ENCODE results near the gene ISM1.

The ISM1 gene

DNA sequence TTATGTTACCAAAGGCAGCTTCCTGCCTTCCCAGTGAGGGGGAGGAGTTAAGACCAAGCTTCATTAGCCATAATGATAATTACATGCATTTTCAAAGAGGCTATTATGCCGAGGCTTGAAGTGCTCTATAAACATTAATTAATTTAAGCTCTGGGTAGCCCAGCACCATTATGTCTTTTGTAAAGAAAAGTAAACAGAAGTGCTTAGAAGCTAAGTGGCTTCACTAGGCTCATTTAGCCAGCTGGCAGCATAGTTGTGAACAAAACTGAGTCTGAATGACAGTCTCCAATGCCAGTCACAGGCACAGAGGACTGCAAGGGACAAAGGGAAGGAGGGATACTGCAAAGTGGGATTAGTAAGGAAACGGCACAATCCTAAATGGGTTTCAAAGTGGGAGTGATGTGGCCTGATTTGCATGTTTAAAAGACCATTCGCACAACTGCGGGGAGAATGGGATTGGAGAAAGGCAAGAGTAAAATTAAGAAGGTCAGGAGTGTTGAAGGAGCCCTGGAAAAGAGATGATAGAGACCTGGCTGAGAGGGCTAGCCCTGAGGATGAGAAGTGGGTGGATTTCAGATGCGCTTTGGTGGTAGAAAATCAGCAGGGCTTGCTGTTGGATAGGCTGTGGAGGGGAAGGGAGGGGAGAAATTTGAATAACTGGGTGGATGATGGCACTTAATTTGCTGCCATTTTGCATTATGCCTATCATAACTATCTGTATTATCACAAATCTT lies 20.1 kb upstream of the ISM1 start:
- Histone ChIP-seq H3K27ac (ENCODE audit: low read length, poor library complexity, severe bottlenecking) (no peak overlapping the region), H3K9me3 (ENCODE audit: control insufficient read depth, low read length) (no peaks in the 10 kb centered on the region), H3K27me3 (ENCODE audit: control insufficient read depth in 1 of 2, insufficient read depth in 1 of 2, low read length in 2 of 2) (no peaks in the 10 kb centered on the region), H4K8ac (ENCODE audit: low read length) (no peak overlapping the region), H3K4ac (ENCODE audit: low read depth in 1 of 2, low read length in 2 of 2) (no peak overlapping the region), H2AK5ac (ENCODE audit: low read length, severe bottlenecking) (no peak overlapping the region), H3K4me1 (ENCODE audit: control insufficient read depth, insufficient read depth, low read depth, low read length) (peaks cover 1% of the 10 kb centered on the region), H3K4me3 (ENCODE audit: insufficient read depth in 1 of 2, low read depth in 1 of 2, low read length in 2 of 2) (no peak overlapping the region), H3K18ac (ENCODE audit: low read depth in 1 of 2, low read length in 2 of 2) (no peak overlapping the region), H2AFZ (ENCODE audit: low read depth, low read length) (no peak overlapping the region), H3K36me3 (ENCODE audit: control insufficient read depth in 1 of 2, insufficient read depth in 2 of 2, low read depth in 1 of 2, low read length in 2 of 2) (no peaks in the 10 kb centered on the region), H3K23ac (ENCODE audit: low read length in 2 of 2) (no peak overlapping the region), H4K91ac (ENCODE audit: low read length) (no peak overlapping the region), H3K79me1 (replicated peaks; ENCODE audit: low read length, poor library complexity, severe bottlenecking) (no peaks in the 10 kb centered on the region), H3K14ac (ENCODE audit: low read length in 2 of 2) (no peak overlapping the region), H3K4me2 (ENCODE audit: low read length, poor library complexity, severe bottlenecking) (no peak overlapping the region), H3K9ac (ENCODE audit: low read length) (no peak overlapping the region), H2BK120ac (ENCODE audit: low read depth, low read length) (no peak overlapping the region), H2BK15ac (ENCODE audit: low read depth, poor library complexity, severe bottlenecking) (no peak overlapping the region), H2BK5ac (ENCODE audit: low read depth, low read length, poor library complexity, severe bottlenecking) (no peak overlapping the region), H2BK12ac (ENCODE audit: low read length in 2 of 2) (no peak overlapping the region)
- WGBS: 31% methylated on average over 4 of the region's 5 CpGs
- no peak for DNase-seq

DNA sequence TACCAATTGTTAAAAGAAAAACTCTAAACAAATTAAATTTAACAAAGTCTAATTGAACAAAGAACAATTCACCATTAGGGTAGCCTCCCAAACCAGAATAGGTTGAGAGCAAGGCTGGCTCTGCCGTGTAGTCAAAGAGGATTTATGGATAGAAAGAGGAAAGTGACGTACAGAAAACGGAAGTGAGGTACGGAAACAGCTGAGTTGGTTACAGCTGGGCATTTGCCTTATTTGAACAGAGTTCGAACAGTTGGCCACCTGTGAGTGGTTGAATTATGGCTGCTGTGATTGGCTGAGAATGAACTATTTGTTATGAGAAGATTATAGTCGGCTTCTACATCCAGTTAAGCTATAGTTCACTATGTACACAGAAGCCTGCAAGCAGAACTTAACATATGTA lies 18.5 kb upstream of the ISM1 start:
- Histone ChIP-seq H3K14ac (ENCODE audit: low read length in 2 of 2) (no peak overlapping the region), H3K4me3 (ENCODE audit: insufficient read depth in 1 of 2, low read depth in 1 of 2, low read length in 2 of 2) (no peak overlapping the region), H4K91ac (ENCODE audit: low read length) (no peak overlapping the region)

DNA sequence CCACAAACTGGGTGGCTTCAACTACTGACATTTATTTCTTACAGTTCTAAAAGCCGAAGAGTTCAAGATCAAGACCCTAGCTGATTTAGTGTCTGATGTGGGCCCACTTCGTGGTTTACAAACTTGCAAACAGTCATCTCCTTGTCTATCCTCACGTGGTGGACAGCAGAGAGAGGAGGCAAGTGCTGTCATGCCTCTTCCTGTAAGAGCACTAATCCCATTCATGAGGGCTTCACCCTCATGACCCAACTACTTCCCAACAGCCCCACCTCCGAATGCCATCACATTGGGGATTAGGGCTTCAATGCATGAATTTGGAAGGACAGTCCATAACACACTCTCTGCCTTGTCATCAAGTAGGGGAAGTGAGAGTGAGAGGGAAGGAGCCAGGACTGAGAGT lies 15.6 kb upstream of the ISM1 start:
- Histone ChIP-seq H2AK5ac (ENCODE audit: low read length, severe bottlenecking) (no peak overlapping the region), H2BK15ac (ENCODE audit: low read depth, poor library complexity, severe bottlenecking) (no peak overlapping the region), H3K4ac (ENCODE audit: low read depth in 1 of 2, low read length in 2 of 2) (no peak overlapping the region), H3K4me3 (ENCODE audit: insufficient read depth in 1 of 2, low read depth in 1 of 2, low read length in 2 of 2) (no peak overlapping the region), H3K9ac (ENCODE audit: low read length) (no peak overlapping the region), H4K91ac (ENCODE audit: low read length) (no peak overlapping the region), H3K9me3 (ENCODE audit: control insufficient read depth, low read length) (no peaks in the 10 kb centered on the region), H3K79me1 (replicated peaks; ENCODE audit: low read length, poor library complexity, severe bottlenecking) (no peaks in the 10 kb centered on the region), H4K8ac (ENCODE audit: low read length) (no peak overlapping the region), H2BK5ac (ENCODE audit: low read depth, low read length, poor library complexity, severe bottlenecking) (no peak overlapping the region), H3K27ac (ENCODE audit: low read length, poor library complexity, severe bottlenecking) (no peak overlapping the region), H2BK120ac (ENCODE audit: low read depth, low read length) (no peak overlapping the region), H3K18ac (ENCODE audit: low read depth in 1 of 2, low read length in 2 of 2) (no peak overlapping the region), H3K14ac (ENCODE audit: low read length in 2 of 2) (no peak overlapping the region), H3K23ac (ENCODE audit: low read length in 2 of 2) (no peak overlapping the region), H2BK12ac (ENCODE audit: low read length in 2 of 2) (no peak overlapping the region), H3K36me3 (ENCODE audit: control insufficient read depth in 1 of 2, insufficient read depth in 2 of 2, low read depth in 1 of 2, low read length in 2 of 2) (no peaks in the 10 kb centered on the region), H2AFZ (ENCODE audit: low read depth, low read length) (no peak overlapping the region), H3K4me1 (ENCODE audit: control insufficient read depth, insufficient read depth, low read depth, low read length) (peaks cover 2% of the 10 kb centered on the region), H3K4me2 (ENCODE audit: low read length, poor library complexity, severe bottlenecking) (no peak overlapping the region), H3K27me3 (ENCODE audit: control insufficient read depth in 1 of 2, insufficient read depth in 1 of 2, low read length in 2 of 2) (no peaks in the 10 kb centered on the region)
- WGBS: 54% methylated on average over 4 of the region's 4 CpGs
- DNase-seq: no peak

More for the DNA sequence above, 18.5 kb upstream of the ISM1 start:
- Histone ChIP-seq H3K27ac (ENCODE audit: low read length, poor library complexity, severe bottlenecking) (no peak overlapping the region), H3K27me3 (ENCODE audit: control insufficient read depth in 1 of 2, insufficient read depth in 1 of 2, low read length in 2 of 2) (no peaks in the 10 kb centered on the region), H4K8ac (ENCODE audit: low read length) (no peak overlapping the region), H2BK120ac (ENCODE audit: low read depth, low read length) (no peak overlapping the region), H3K9ac (ENCODE audit: low read length) (no peak overlapping the region), H3K18ac (ENCODE audit: low read depth in 1 of 2, low read length in 2 of 2) (no peak overlapping the region), H2AK5ac (ENCODE audit: low read length, severe bottlenecking) (no peak overlapping the region), H2BK5ac (ENCODE audit: low read depth, low read length, poor library complexity, severe bottlenecking) (no peak overlapping the region), H2BK15ac (ENCODE audit: low read depth, poor library complexity, severe bottlenecking) (no peak overlapping the region), H3K9me3 (ENCODE audit: control insufficient read depth, low read length) (no peaks in the 10 kb centered on the region), H3K36me3 (ENCODE audit: control insufficient read depth in 1 of 2, insufficient read depth in 2 of 2, low read depth in 1 of 2, low read length in 2 of 2) (no peaks in the 10 kb centered on the region), H3K4me2 (ENCODE audit: low read length, poor library complexity, severe bottlenecking) (no peak overlapping the region), H3K79me1 (replicated peaks; ENCODE audit: low read length, poor library complexity, severe bottlenecking) (no peaks in the 10 kb centered on the region), H3K4ac (ENCODE audit: low read depth in 1 of 2, low read length in 2 of 2) (no peak overlapping the region), H3K23ac (ENCODE audit: low read length in 2 of 2) (no peak overlapping the region), H2AFZ (ENCODE audit: low read depth, low read length) (no peak overlapping the region), H3K4me1 (ENCODE audit: control insufficient read depth, insufficient read depth, low read depth, low read length) (peaks cover 2% of the 10 kb centered on the region), H2BK12ac (ENCODE audit: low read length in 2 of 2) (no peak overlapping the region)
- 83% methylated on average over 5 of the region's 6 CpGs for WGBS
- DNase-seq: no peak

DNA sequence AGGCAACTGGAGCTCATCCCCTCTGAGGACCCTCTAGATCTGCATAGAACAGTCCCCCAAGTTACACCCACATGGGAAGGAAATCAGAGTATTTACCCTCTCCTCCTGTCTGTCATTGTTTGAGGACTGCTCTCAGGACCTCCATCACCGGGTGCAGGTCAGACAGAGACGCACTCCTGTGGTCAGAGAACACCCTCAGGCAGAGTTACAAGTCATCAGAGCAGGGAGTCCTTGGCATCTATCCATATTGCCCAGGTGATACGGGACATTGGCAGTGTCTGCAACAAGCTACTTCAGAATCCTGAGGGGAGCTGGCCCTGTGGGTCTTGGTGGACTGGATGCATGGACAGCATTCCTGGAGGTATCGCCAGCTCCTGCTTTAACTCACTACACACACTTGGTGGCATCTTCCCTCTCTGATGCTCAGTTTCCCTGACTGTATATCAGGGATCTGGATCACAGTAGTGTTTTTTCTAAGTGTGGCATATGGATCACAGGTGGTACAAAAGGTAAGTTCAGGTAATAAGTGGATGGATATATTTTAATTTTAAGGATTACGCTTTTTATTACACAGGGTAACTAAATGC lies 15.1 kb upstream of the ISM1 start:
- H3K14ac ChIP-seq (ENCODE audit: low read length in 2 of 2): no peak overlapping the region
- H2AFZ ChIP-seq (ENCODE audit: low read depth, low read length): no peak overlapping the region
- no peaks in the 10 kb centered on the region for H3K27me3 ChIP-seq (ENCODE audit: control insufficient read depth in 1 of 2, insufficient read depth in 1 of 2, low read length in 2 of 2)
- no peak overlapping the region for H3K27ac ChIP-seq (ENCODE audit: low read length, poor library complexity, severe bottlenecking)
- no peak overlapping the region for H3K9ac ChIP-seq (ENCODE audit: low read length)
- H3K9me3 ChIP-seq (ENCODE audit: control insufficient read depth, low read length): no peaks in the 10 kb centered on the region
- H3K36me3 ChIP-seq (ENCODE audit: control insufficient read depth in 1 of 2, insufficient read depth in 2 of 2, low read depth in 1 of 2, low read length in 2 of 2): no peaks in the 10 kb centered on the region
- H4K91ac ChIP-seq (ENCODE audit: low read length): no peak overlapping the region
- H2AK5ac ChIP-seq (ENCODE audit: low read length, severe bottlenecking): no peak overlapping the region
- H2BK15ac ChIP-seq (ENCODE audit: low read depth, poor library complexity, severe bottlenecking): no peak overlapping the region
- 53% methylated on average over 4 of the region's 5 CpGs for WGBS
- no peak overlapping the region for H3K4me2 ChIP-seq (ENCODE audit: low read length, poor library complexity, severe bottlenecking)
- H3K79me1 ChIP-seq (replicated peaks; ENCODE audit: low read length, poor library complexity, severe bottlenecking): no peaks in the 10 kb centered on the region
- H3K23ac ChIP-seq (ENCODE audit: low read length in 2 of 2): no peak overlapping the region
- H2BK5ac ChIP-seq (ENCODE audit: low read depth, low read length, poor library complexity, severe bottlenecking): no peak overlapping the region
- no peak overlapping the region for H2BK12ac ChIP-seq (ENCODE audit: low read length in 2 of 2)
- H3K4ac ChIP-seq (ENCODE audit: low read depth in 1 of 2, low read length in 2 of 2): no peak overlapping the region
- H2BK120ac ChIP-seq (ENCODE audit: low read depth, low read length): no peak overlapping the region
- no peak for DNase-seq
- no peak overlapping the region for H3K18ac ChIP-seq (ENCODE audit: low read depth in 1 of 2, low read length in 2 of 2)
- H3K4me1 ChIP-seq (ENCODE audit: control insufficient read depth, insufficient read depth, low read depth, low read length): peaks cover 2% of the 10 kb centered on the region
- no peak overlapping the region for H3K4me3 ChIP-seq (ENCODE audit: insufficient read depth in 1 of 2, low read depth in 1 of 2, low read length in 2 of 2)
- H4K8ac ChIP-seq (ENCODE audit: low read length): no peak overlapping the region
